B cell (primary cell): ENCODE measurements around the gene TP53BP1. TPM values are rescaled to one million over a fixed set of nuclear protein-coding genes. Genes with fewer than 3 reads are reported as not detected.

Experiments used
- ATAC-seq: fragments of 200-7000 bp; cut with Tn5 transposase; one replicate; pipeline ENCODE4 v1.10.0; 2021; ENCODE audit warnings: low read depth, mild to moderate bottlenecking, moderate number of reproducible peaks, moderate library complexity
- CTCF ChIA-PET: fragments of 350-600 bp; sonication (Branson Sonifier 250); formaldehyde crosslinking; loops from one replicate; lab custom pipeline; 2021; ENCODE audit warnings: antibody characterized with exemption, inconsistent platforms; lab: Charles Lee
- POLR2A ChIA-PET: fragments of 350-600 bp; sonication (Branson Sonifier 250); formaldehyde crosslinking; loops from one replicate; lab custom pipeline; 2021; ENCODE audit warnings: antibody characterized with exemption; lab: Charles Lee
- DNase-seq: peaks from one replicate; pipeline ENCODE4 v3.0.0; 2013
- H2AFZ ChIP-seq: 2 replicates; pipeline ENCODE4 v1.6.1; 2012; ENCODE audit warnings: mild to moderate bottlenecking, low read depth, low read length; ENCODE audit not compliant: insufficient read depth, poor library complexity, severe bottlenecking
- H3K27ac ChIP-seq, 2 donors: 1 replicate in 1 of 2; 2 replicates in 1 of 2; pipeline ENCODE4 v1.5.1; 2012 to 2013; ENCODE audit warnings: low read length in 2 of 2, mild to moderate bottlenecking in 2 of 2, moderate library complexity in 1 of 2
- H3K27me3 ChIP-seq, 4 experiments: fragments of 200-600 bp in 1 of 4; sonication (generic) in 1 of 4; replicated peaks in 1 of 4; 1 replicate in 2 of 4; 2 replicates in 2 of 4; pipeline versions ENCODE4 v1.6.1 to v1.7.0; 2013 to 2016; ENCODE audit warnings: low read length in 3 of 4, mild to moderate bottlenecking in 2 of 4, mixed read lengths in 1 of 4, moderate library complexity in 1 of 4; ENCODE audit not compliant: insufficient read depth in 4 of 4, control insufficient read depth in 3 of 4; ENCODE audit errors: control extremely low read depth in 1 of 4
- H3K36me3 ChIP-seq, 2 experiments: replicated peaks in 1 of 2; 1 replicate in 1 of 2; 2 replicates in 1 of 2; pipeline versions ENCODE4 v1.6.1 to v1.7.1; 2013; ENCODE audit warnings: low read length in 1 of 2; ENCODE audit not compliant: insufficient read depth in 2 of 2, control insufficient read depth in 1 of 2; ENCODE audit errors: control extremely low read depth in 1 of 2, extremely low read depth in 1 of 2
- H3K4me1 ChIP-seq, 2 donors: fragments of 200-600 bp in 1 of 2; sonication (generic) in 1 of 2; 1 replicate in 1 of 2; 2 replicates in 1 of 2; pipeline versions ENCODE4 v1.5.1 to v1.6.1; 2013 to 2017; ENCODE audit warnings: low read length in 2 of 2; ENCODE audit not compliant: control insufficient read depth in 2 of 2, insufficient read depth in 2 of 2
- H3K4me2 ChIP-seq: replicated peaks from 2 replicates; pipeline ENCODE3; 2012; ENCODE audit warnings: mild to moderate bottlenecking, low read depth, low read length; ENCODE audit not compliant: poor library complexity, severe bottlenecking
- H3K4me3 ChIP-seq, 5 experiments: fragments of 200-600 bp in 1 of 5; sonication (generic) in 1 of 5; 1 replicate in 3 of 5; 2 replicates in 2 of 5; pipeline versions ENCODE4 v1.5.1 to v1.7.0; 2011 to 2016; ENCODE audit warnings: low read length in 4 of 5, mild to moderate bottlenecking in 4 of 5, low read depth in 2 of 5, control low read depth in 1 of 5, moderate library complexity in 1 of 5; ENCODE audit not compliant: insufficient read depth in 1 of 5; ENCODE audit errors: control extremely low read depth in 1 of 5, extremely low read depth in 1 of 5
- H3K79me2 ChIP-seq: fragments of 200-600 bp; sonication (generic); one replicate; pipeline ENCODE4 v1.6.0; 2016; ENCODE audit warnings: low read length; ENCODE audit not compliant: control insufficient read depth, insufficient read depth
- H3K9ac ChIP-seq: fragments of 200-600 bp; sonication (generic); 2 replicates; pipeline ENCODE4 v1.6.1; 2017; ENCODE audit warnings: mild to moderate bottlenecking, low read length, moderate library complexity
- H3K9me3 ChIP-seq, 3 donors: one replicate each; pipeline versions ENCODE4 v1.6.1 to v1.7.1; 2013; ENCODE audit warnings: low read length in 2 of 3; ENCODE audit not compliant: control insufficient read depth in 2 of 3, insufficient read depth in 1 of 3; ENCODE audit errors: control extremely low read depth in 1 of 3
- H4K20me1 ChIP-seq: 2 replicates; pipeline ENCODE4 v1.6.0; 2012; ENCODE audit warnings: mild to moderate bottlenecking, low read length; ENCODE audit not compliant: insufficient read depth, control insufficient read depth, poor library complexity, severe bottlenecking
- H3K27ac Mint-ChIP-seq: one replicate; pipeline ENCODE4 v1.8.0; 2021; ENCODE audit warnings: mixed read lengths
- H3K27me3 Mint-ChIP-seq: one replicate; pipeline ENCODE4 v1.8.0; 2021; ENCODE audit warnings: mixed read lengths
- H3K4me1 Mint-ChIP-seq: one replicate; pipeline ENCODE4 v1.8.0; 2021; ENCODE audit warnings: mixed read lengths
- H3K4me3 Mint-ChIP-seq: one replicate; pipeline ENCODE4 v1.8.0; 2021; ENCODE audit warnings: mixed read lengths
- H3K9me3 Mint-ChIP-seq: one replicate; pipeline ENCODE4 v1.8.0; 2022; ENCODE audit warnings: mixed read lengths; ENCODE audit not compliant: insufficient read depth
- EZH2 ChIP-seq: IDR thresholded peaks from 2 replicates; pipeline ENCODE4 v1.6.1; 2012; ENCODE audit warnings: borderline replicate concordance, low read depth, mild to moderate bottlenecking, moderate library complexity, low read length; ENCODE audit not compliant: insufficient read depth, poor library complexity, severe bottlenecking
- WGBS: methylation state at CpG from one replicate; pipeline ENCODE4 v1.1.5; 2013; ENCODE audit warnings: missing lambda C conversion rate; ENCODE audit not compliant: insufficient coverage; 5-methylcytosine and 5-hydroxymethylcytosine counted together
- intact Hi-C: fragments of 100-400 bp; cut with micrococcal nuclease; formaldehyde crosslinking; loops from one replicate; pipeline ENCODE4 v1.10.0; 2022
- polyA plus RNA-seq: library from polyadenylated mRNA; depleted of rRNA; stranded (reverse); fragments of >200 nt; gene quantifications from 2 replicates; pipeline ENCODE4 v1.2.3, GENCODE V29; 2012
- total RNA-seq, 2 donors: library from RNA; stranded (reverse); fragments of 120-200 nt in 1 of 2; gene quantifications; 1 replicate in 1 of 2; 2 replicates in 1 of 2; pipeline versions ENCODE4 v1.2.3 to v1.2.4, GENCODE V29; 2013 to 2022
- TF ChIP-seq, protein P1 (sequence below): fragments of 200-600 bp; IDR thresholded peaks from one replicate; pipeline ENCODE4 v1.8.0; 2022; ENCODE audit warnings: antibody characterized with exemption, mild to moderate bottlenecking

TP53BP1 gene
- total and polyA plus RNA-seq, 2 donors (not counting 1 experiment from before 2014, with no cell fraction given) = 13.1 to 70.5 TPM

GRCh38 chr15:43541785-43542184 is 48.8 kb upstream of the TP53BP1 start:
- CTCF ChIA-PET = no interaction called here
- POLR2A ChIA-PET = no interaction called here

DNA sequence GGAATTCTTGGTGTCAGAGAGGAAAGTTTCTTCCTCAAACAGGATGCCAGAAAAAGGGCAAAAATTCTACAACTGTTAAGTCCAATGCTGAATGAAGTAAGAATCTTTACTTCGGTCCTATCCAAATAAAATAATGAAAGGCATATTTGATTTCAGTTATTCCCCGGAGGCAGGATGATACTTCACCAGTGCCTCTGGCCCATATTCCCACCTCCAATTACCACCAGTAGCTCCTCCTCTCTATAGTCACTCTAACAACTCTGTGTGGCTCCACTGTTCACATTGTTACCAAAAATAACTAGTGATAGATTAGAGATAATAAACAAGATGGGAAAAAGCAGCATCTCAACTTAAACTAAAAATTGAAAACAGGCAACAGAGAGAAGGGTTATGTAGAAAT is 45.1 kb upstream of the TP53BP1 start:
- ChIA-PET POLR2A (no interaction called here), CTCF (no interaction called here)
- H3K27me3 ChIP-seq = no peaks in the 10 kb centered on the region
- H3K9ac ChIP-seq = no peak overlapping the region
- H3K4me2 ChIP-seq = no peak overlapping the region
- TF ChIP-seq, protein P1, sequence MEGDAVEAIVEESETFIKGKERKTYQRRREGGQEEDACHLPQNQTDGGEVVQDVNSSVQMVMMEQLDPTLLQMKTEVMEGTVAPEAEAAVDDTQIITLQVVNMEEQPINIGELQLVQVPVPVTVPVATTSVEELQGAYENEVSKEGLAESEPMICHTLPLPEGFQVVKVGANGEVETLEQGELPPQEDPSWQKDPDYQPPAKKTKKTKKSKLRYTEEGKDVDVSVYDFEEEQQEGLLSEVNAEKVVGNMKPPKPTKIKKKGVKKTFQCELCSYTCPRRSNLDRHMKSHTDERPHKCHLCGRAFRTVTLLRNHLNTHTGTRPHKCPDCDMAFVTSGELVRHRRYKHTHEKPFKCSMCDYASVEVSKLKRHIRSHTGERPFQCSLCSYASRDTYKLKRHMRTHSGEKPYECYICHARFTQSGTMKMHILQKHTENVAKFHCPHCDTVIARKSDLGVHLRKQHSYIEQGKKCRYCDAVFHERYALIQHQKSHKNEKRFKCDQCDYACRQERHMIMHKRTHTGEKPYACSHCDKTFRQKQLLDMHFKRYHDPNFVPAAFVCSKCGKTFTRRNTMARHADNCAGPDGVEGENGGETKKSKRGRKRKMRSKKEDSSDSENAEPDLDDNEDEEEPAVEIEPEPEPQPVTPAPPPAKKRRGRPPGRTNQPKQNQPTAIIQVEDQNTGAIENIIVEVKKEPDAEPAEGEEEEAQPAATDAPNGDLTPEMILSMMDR = no peak
- no peak for TF ChIP-seq EZH2
- no peak overlapping the region for H3K4me3 ChIP-seq
- intact Hi-C loops = no loop called here
- no peak overlapping the region for H3K27ac Mint-ChIP-seq
- no peaks in the 10 kb centered on the region for H4K20me1 ChIP-seq
- H3K4me1 ChIP-seq = no peaks in the 10 kb centered on the region
- no peaks in the 10 kb centered on the region for H3K27me3 Mint-ChIP-seq
- no CpG with 5 or more reads among the region's 2 CpGs for WGBS
- no peak overlapping the region for H2AFZ ChIP-seq
- H3K9me3 Mint-ChIP-seq = no peaks in the 10 kb centered on the region
- no peak overlapping the region for H3K4me3 Mint-ChIP-seq
- H3K9me3 ChIP-seq = no peaks in the 10 kb centered on the region
- no peak for DNase-seq
- ATAC-seq = no peak
- peaks cover 0 to 16% of the 10 kb centered on the region in 2 experiments for H3K36me3 ChIP-seq
- H3K79me2 ChIP-seq = no peaks in the 10 kb centered on the region
- H3K27ac ChIP-seq = no peak overlapping the region
- no peaks in the 10 kb centered on the region for H3K4me1 Mint-ChIP-seq

More at GRCh38 chr15:43541785-43542184, 48.8 kb upstream of the TP53BP1 start:
- ATAC-seq = no peak
- Histone ChIP-seq H3K36me3 (peaks cover 0 to 3% of the 10 kb centered on the region in 2 experiments), H3K9me3 (no peaks in the 10 kb centered on the region), H3K27me3 (no peaks in the 10 kb centered on the region), H3K27ac (no peak overlapping the region), H3K79me2 (no peaks in the 10 kb centered on the region), H3K4me3 (no peak overlapping the region), H2AFZ (no peak overlapping the region), H3K9ac (no peak overlapping the region), H3K4me1 (no peaks in the 10 kb centered on the region), H3K4me2 (no peak overlapping the region), H4K20me1 (no peaks in the 10 kb centered on the region)
- intact Hi-C loops = no loop called here
- H3K4me3 Mint-ChIP-seq = no peak overlapping the region
- H3K27ac Mint-ChIP-seq = no peak overlapping the region
- DNase-seq = no peak
- no peaks in the 10 kb centered on the region for H3K27me3 Mint-ChIP-seq
- H3K9me3 Mint-ChIP-seq = no peaks in the 10 kb centered on the region
- TF ChIP-seq, protein P1 = no peak
- no peak for TF ChIP-seq EZH2
- no peaks in the 10 kb centered on the region for H3K4me1 Mint-ChIP-seq
